Transverse colon (tissue), 4 donors: ENCODE data around the gene SLC25A43. TPM values are rescaled to one million over a fixed set of nuclear protein-coding genes. Genes with fewer than 3 reads are reported as not detected.
A peak's percentile ranks its signal among the peaks of the same experiment; 100 is the strongest.
"Not testable (repeated sequence)": the region's sequence is repeated elsewhere in the genome, so short reads cannot be mapped to it uniquely, and the experiment has no call there.

ENCODE experiments used
- DNase-seq: peaks from one replicate; pipeline ENCODE4 v3.0.0-alpha.2; 2019
- H3K27ac ChIP-seq, 4 donors: fragments of 200-600 bp; sonication (generic); 2 replicates each; pipeline ENCODE4 v1.5.1; 2016 to 2018; ENCODE audit warnings: inconsistent platforms in 4 of 4
- H3K27me3 ChIP-seq: fragments of 200-600 bp; sonication (generic); 2 replicates; pipeline ENCODE4 v1.5.1; 2017; ENCODE audit warnings: inconsistent platforms
- H3K36me3 ChIP-seq, 4 donors: fragments of 200-600 bp; sonication (generic); 2 replicates each; pipeline ENCODE4 v1.5.1; 2017 to 2019; ENCODE audit warnings: inconsistent platforms in 4 of 4
- H3K4me1 ChIP-seq, 4 donors: fragments of 200-600 bp; sonication (generic); 2 replicates each; pipeline ENCODE4 v1.5.1; 2017 to 2020; ENCODE audit warnings: inconsistent platforms in 4 of 4
- H3K4me3 ChIP-seq, 4 donors: fragments of 200-600 bp; sonication (generic); 1 replicate in 1 of 4; 2 replicates in 3 of 4; pipeline versions ENCODE4 v1.5.1 to v1.6.1; 2017 to 2019; ENCODE audit warnings: inconsistent platforms in 4 of 4
- H3K9me3 ChIP-seq, 2 donors: fragments of 200-600 bp; sonication (generic); 2 replicates each; pipeline ENCODE4 v1.5.1; 2017 to 2019; ENCODE audit warnings: inconsistent platforms in 2 of 2
- EP300 ChIP-seq: sonication (generic); formaldehyde crosslinking; IDR thresholded peaks from one replicate; pipeline ENCODE4 v1.6.1; 2017; ENCODE audit warnings: antibody characterized with exemption, low read depth
- POLR2A ChIP-seq: fragments of 450-650 bp; IDR thresholded peaks from one replicate; pipeline ENCODE4 v1.6.1; 2016; ENCODE audit warnings: antibody characterized with exemption, mild to moderate bottlenecking, moderate library complexity
- POLR2AphosphoS5 ChIP-seq, 3 donors: sonication (generic); formaldehyde crosslinking; IDR thresholded peaks; one replicate each; pipeline ENCODE4 v1.6.1; 2016; ENCODE audit warnings: antibody characterized with exemption in 3 of 3
- whole genome bisulfite sequencing, 2 donors: methylation state at CpG; one replicate each; pipeline ENCODE4 v1.1.5; 2018; ENCODE audit warnings: low coverage in 1 of 2; 5-methylcytosine and 5-hydroxymethylcytosine counted together
- in situ Hi-C, 4 donors: fragments of 200-750 bp; cut with MboI; loops; one replicate each; pipeline versions ENCODE4 v1.15.0 to v1.15.1; 2017; ENCODE audit warnings: low sequenced_read_pairs in 3 of 4, low pct_ligation_motif_present in 1 of 4, low pct_unique_long_range_greater_than_20kb in 1 of 4
- intact Hi-C: fragments of 100-400 bp; cut with DNase I; formaldehyde crosslinking; loops from one replicate; pipeline ENCODE4 v1.15.1; 2023; ENCODE audit warnings: low total_unique reads
- total RNA-seq, 4 donors: library from RNA; depleted of rRNA; stranded (reverse); fragments of >200 nt; gene quantifications; one replicate each; pipeline ENCODE4 v1.1.0, GENCODE V29; 2016
- TF ChIP-seq, protein P1 (sequence below), 5 experiments: fragments of 200-600 bp in 3 of 5; fragments of 450-650 bp in 2 of 5; sonication (generic) in 3 of 5; IDR thresholded peaks; 1 replicate in 2 of 5; 2 replicates in 3 of 5; pipeline ENCODE4 v1.5.1; 2016 to 2017; ENCODE audit warnings: antibody characterized with exemption in 5 of 5, inconsistent platforms in 3 of 5, mild to moderate bottlenecking in 2 of 5, moderate library complexity in 1 of 5

Gene SLC25A43
- total RNA-seq, 4 donors from 2014 or later, result 23.3 to 46.4 (median 43.4) TPM

DNA sequence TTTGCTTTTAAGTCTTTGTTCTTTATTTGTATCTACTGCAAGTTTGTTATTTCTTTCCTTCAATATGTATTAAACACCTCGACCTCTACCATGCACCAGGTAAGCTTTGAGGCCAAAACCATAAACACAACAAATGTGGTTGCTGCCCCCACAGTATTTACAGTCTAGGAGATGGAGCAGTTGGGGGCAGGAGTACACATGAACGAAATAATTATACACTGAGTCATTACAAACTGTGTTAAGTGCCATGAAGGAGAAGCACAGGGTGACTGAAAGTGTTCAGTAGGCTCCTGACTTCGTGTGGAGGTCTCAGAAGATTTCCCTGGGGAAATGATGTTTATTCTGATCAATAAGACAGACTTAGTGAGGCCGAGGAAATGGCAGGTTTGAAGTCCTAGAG is 30.3 kb downstream of the SLC25A43 start:
- 38 to 75% methylated on average over 1 to 3 of the region's 4 CpGs for WGBS, 2 donors
- H3K9me3 ChIP-seq, result no peaks in the 10 kb centered on the region
- TF ChIP-seq POLR2A, result no peak
- TF ChIP-seq, protein P1, sequence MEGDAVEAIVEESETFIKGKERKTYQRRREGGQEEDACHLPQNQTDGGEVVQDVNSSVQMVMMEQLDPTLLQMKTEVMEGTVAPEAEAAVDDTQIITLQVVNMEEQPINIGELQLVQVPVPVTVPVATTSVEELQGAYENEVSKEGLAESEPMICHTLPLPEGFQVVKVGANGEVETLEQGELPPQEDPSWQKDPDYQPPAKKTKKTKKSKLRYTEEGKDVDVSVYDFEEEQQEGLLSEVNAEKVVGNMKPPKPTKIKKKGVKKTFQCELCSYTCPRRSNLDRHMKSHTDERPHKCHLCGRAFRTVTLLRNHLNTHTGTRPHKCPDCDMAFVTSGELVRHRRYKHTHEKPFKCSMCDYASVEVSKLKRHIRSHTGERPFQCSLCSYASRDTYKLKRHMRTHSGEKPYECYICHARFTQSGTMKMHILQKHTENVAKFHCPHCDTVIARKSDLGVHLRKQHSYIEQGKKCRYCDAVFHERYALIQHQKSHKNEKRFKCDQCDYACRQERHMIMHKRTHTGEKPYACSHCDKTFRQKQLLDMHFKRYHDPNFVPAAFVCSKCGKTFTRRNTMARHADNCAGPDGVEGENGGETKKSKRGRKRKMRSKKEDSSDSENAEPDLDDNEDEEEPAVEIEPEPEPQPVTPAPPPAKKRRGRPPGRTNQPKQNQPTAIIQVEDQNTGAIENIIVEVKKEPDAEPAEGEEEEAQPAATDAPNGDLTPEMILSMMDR (IDR thresholded peaks at IDR 0.05), result no peak
- no peak for TF ChIP-seq EP300
- no peak for TF ChIP-seq POLR2AphosphoS5 (IDR thresholded peaks at IDR 0.05)

DNA sequence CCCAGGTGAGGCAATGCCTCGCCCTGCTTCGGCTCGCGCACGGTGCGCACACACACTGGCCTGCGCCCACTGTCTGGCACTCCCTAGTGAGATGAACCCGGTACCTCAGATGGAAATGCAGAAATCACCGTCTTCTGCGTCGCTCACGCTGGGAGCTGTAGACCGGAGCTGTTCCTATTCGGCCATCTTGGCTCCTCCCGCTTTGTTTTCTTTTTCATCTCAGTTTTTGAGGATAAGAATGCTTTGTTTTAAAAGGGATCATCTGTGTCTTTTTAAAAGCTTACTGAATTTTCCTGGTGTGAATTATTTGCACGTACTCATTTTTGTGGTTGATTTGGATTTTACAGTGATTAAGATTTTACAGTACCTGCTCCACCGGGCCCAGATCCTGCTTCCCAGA is 42.2 kb downstream of the SLC25A43 start:
- in situ Hi-C loops, DNase-seq, H3K9me3 ChIP-seq, H3K36me3 ChIP-seq, intact Hi-C loops, H3K4me1 ChIP-seq, H3K27me3 ChIP-seq, H3K4me3 ChIP-seq: not testable (repeated sequence)
- peak overlapping the region in 2 of 4 donors; percentile 22 to 66 for H3K27ac ChIP-seq
- WGBS, 2 donors, result 83% methylated on average over 10 of the region's 17 CpGs; no CpG with 5 or more reads in 1 of the 2 donors

More for the DNA sequence above, 30.3 kb downstream of the SLC25A43 start:
- Histone ChIP-seq H3K4me3 (no peak overlapping the region), H3K36me3 (no peaks in the 10 kb centered on the region), H3K27me3 (no peaks in the 10 kb centered on the region), H3K4me1 (no peaks in the 10 kb centered on the region), H3K27ac (no peak overlapping the region)
- in situ Hi-C loops (no loop called here), intact Hi-C loops (no loop called here)
- DNase-seq, result no peak

DNA sequence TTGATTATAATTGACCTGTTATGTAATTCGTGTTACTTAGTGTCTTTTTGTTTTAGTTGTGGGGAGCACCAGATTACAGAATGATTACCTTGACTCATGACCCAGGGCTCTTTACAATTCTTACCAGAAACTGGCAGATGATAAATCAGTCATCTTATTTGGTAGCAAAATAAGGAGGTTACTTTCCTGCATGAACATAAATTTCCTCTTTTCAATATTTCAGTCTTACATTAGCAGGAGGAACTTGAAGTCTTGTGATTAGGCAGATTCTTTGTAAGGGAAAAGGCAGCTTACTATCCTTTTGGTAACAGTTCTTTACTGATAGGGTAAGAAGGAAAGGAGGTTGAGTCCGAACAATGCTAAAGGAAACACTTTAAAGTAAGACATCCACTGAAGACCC is 43.1 kb downstream of the SLC25A43 start:
- H3K36me3 ChIP-seq, result no peaks in the 10 kb centered on the region
- TF ChIP-seq, protein P1 (IDR thresholded peaks at IDR 0.05), result no peak
- no peak for TF ChIP-seq POLR2AphosphoS5 (IDR thresholded peaks at IDR 0.05)
- TF ChIP-seq POLR2A, result no peak
- no peak for TF ChIP-seq EP300
- H3K4me1 ChIP-seq, result no peaks in the 10 kb centered on the region
- no peaks in the 10 kb centered on the region for H3K9me3 ChIP-seq
- DNase-seq, result no peak
- in situ Hi-C loops, result no loop called here
- WGBS, 2 donors, result 57% methylated on average over 2 of the region's 2 CpGs; no CpG with 5 or more reads in 1 of the 2 donors
- intact Hi-C loops, result no loop called here
- H3K27me3 ChIP-seq, result no peaks in the 10 kb centered on the region
- H3K27ac ChIP-seq, result no peak overlapping the region
- H3K4me3 ChIP-seq, result no peak overlapping the region

DNA sequence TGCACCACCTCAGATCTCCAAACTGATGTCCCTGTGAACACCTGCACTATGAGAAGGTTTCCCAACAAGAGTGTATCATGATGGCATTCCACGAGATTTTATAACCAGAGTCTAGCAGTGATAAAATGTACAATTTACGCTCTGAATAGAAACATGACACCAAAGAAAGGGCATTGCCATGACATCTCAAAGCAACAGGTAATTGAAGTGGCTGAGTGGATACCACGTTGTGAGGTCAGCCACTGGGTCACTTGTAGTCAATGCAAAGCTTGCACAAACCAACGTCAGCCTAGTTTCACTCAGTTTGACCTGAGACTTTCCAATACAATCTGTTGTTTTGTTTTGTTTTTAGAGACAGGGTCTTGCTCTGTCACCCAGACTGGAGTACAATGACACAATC is 54.1 kb downstream of the SLC25A43 start:
- Histone ChIP-seq H3K36me3 (no peaks in the 10 kb centered on the region), H3K27me3 (no peaks in the 10 kb centered on the region), H3K4me1 (peaks cover 0 to 5% (median 2%) of the 10 kb centered on the region in 4 donors), H3K9me3 (no peaks in the 10 kb centered on the region), H3K4me3 (no peak overlapping the region), H3K27ac (no peak overlapping the region)
- intact Hi-C loops, result no loop called here
- TF ChIP-seq POLR2A (no peak), EP300 (no peak), POLR2AphosphoS5 (IDR thresholded peaks at IDR 0.05) (no peak)
- TF ChIP-seq, protein P1 (IDR thresholded peaks at IDR 0.05), result no peak
- no peak for DNase-seq
- WGBS, 2 donors, result 80% methylated on average over 4 of the region's 4 CpGs; no CpG with 5 or more reads in 1 of the 2 donors
- in situ Hi-C loops, result no loop called here

DNA sequence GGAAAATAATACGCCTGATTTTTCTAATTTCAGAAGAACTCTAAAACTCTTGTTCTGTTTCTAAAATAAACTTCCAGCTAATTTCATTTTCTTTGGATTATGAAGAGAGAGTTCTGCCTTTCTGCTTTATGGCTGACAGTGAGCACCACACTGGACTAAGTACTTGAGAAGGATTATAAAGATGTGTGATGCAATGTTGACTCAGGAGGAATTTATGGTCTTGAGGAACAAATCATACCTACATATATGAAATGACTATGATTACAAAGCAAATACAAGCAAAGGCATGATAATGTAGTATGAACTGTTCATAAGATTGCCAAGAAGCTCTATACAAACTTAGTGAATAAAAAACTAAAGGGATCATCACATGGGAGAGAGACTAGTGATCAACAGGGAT is 56.1 kb downstream of the SLC25A43 start:
- Histone ChIP-seq H3K9me3 (no peaks in the 10 kb centered on the region), H3K4me1 (peaks cover 0 to 5% (median 2%) of the 10 kb centered on the region in 4 donors), H3K27me3 (no peaks in the 10 kb centered on the region), H3K36me3 (no peaks in the 10 kb centered on the region), H3K4me3 (no peak overlapping the region), H3K27ac (peak overlapping the region; percentile 57 to 65 (median 62))
- 50 to 58% methylated on average over 1 of the region's 1 CpG for WGBS, 2 donors
- TF ChIP-seq EP300 (no peak), POLR2AphosphoS5 (IDR thresholded peaks at IDR 0.05) (peak in 2 of 3 donors; percentile 9 to 37)
- no peak for DNase-seq
- intact Hi-C loops, result no loop called here
- in situ Hi-C loops, result no loop called here
